ENCODE results near the gene ITGA11. TPM values are rescaled to one million over a fixed set of nuclear protein-coding genes. Genes with fewer than 3 reads are reported as not detected.

ITGA11 gene
- total and polyA plus RNA-seq, 2 donors (not counting 1 experiment from before 2014, with no cell fraction given): not detected

DNA sequence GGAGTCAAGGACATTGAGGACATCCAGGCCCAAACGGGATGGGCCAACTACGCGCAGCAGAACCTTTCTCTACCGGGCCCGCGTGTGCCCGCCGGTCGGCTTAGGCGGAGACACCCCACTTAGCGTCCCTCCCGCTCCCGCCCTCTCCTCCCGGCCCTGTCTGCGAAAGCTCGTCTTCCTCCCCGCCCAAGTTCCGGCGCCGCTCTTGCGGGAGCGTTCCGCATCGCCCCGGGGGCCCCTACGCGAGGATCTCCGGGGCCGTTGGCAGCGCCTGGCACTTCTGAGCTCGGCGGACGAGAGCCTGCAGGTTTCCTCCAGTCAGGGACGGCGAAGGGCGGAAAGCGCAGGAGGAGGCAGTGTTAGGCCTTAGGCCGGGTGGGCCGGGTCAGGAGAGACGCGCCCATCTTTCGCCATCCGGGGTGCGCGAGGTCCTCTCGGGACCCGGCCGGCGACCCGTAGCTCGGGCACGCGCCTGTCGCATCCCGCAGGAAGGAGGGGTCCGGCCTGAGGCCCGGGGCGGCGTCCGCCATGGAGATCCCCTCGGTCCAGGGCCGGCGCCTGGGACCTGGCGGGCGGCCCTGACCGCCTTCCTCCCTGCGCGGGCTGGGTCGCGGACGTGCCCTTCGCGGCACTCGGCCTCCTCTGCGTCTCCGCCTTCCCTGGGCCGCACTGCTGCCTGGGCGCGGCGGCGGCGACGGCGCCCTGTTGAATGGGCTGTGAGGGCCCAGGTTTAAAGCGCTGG, 154.2 kb downstream of the ITGA11 start, which contains the start of gene FEM1B:
FEM1B (plus strand) TSS at position 143 of the 742 bp plus-strand sequence. CDS start 673 bp downstream, outside the sequence.
- Histone ChIP-seq H3K4me3 (ENCODE audit: control extremely low read depth in 1 of 5, extremely low read depth in 1 of 5, insufficient read depth in 1 of 5, low read depth in 2 of 5, low read length in 4 of 5) (peak within 1 kb of the TSS; percentile 77 to 89 (median 79)), H3K4me2 (replicated peaks; ENCODE audit: low read depth, low read length, poor library complexity, severe bottlenecking) (peak within 1 kb of the TSS; percentile 95), H3K9me3 (ENCODE audit: control extremely low read depth in 1 of 3, control insufficient read depth in 2 of 3, insufficient read depth in 1 of 3, low read length in 2 of 3) (no peaks in the 10 kb centered on the region), H4K20me1 (ENCODE audit: control insufficient read depth, insufficient read depth, low read length, poor library complexity, severe bottlenecking) (peaks cover 34% of the 10 kb centered on the region), H3K79me2 (ENCODE audit: control insufficient read depth, insufficient read depth, low read length) (peaks cover 46% of the 10 kb centered on the region), H2AFZ (ENCODE audit: insufficient read depth, low read depth, low read length, poor library complexity, severe bottlenecking) (peak within 1 kb of the TSS; percentile 99), H3K9ac (ENCODE audit: low read length) (peak within 1 kb of the TSS; percentile 96), H3K36me3 (replicated peaks in 1 of 2; ENCODE audit: control extremely low read depth in 1 of 2, control insufficient read depth in 1 of 2, extremely low read depth in 1 of 2, insufficient read depth in 2 of 2, low read length in 1 of 2) (no peaks in the 10 kb centered on the region), H3K4me1 (ENCODE audit: control insufficient read depth in 2 of 2, insufficient read depth in 2 of 2, low read length in 2 of 2) (peaks cover 40% of the 10 kb centered on the region in 2 donors), H3K27ac (ENCODE audit: low read length in 2 of 2) (peak within 1 kb of the TSS; percentile 96), H3K27me3 (replicated peaks in 1 of 4; ENCODE audit: control extremely low read depth in 1 of 4, control insufficient read depth in 3 of 4, insufficient read depth in 4 of 4, low read length in 3 of 4) (no peaks in the 10 kb centered on the region)
- peak within 1 kb of the TSS; percentile 98 for H3K4me3 Mint-ChIP-seq
- CTCF ChIA-PET: interaction anchor here (0.7 to 2.3 kb wide), 8 partner anchors 8 to 1773 kb away, joined by 3 to 14 read pairs (median 4); partner anchors contain the start of genes CLN6, RPL4 and ZWILCH
- H3K27me3 Mint-ChIP-seq: no peaks in the 10 kb centered on the region
- peak; percentile 79 for ATAC-seq (ENCODE audit: low read depth)
- H3K9me3 Mint-ChIP-seq (ENCODE audit: insufficient read depth): no peaks in the 10 kb centered on the region
- H3K4me1 Mint-ChIP-seq: peaks cover 57% of the 10 kb centered on the region
- POLR2A ChIA-PET: interaction anchor here (0.6 to 3.5 kb wide), 13 partner anchors 10 to 1228 kb away, joined by 3 to 26 read pairs (median 4); partner anchors contain the start of genes ANP32A, CLN6 and PIAS1
- H3K27ac Mint-ChIP-seq: peak within 1 kb of the TSS; percentile 98
- DNase-seq: peak; percentile 97
- TF ChIP-seq EZH2 (IDR thresholded peaks at IDR 0.05; ENCODE audit: borderline replicate concordance, insufficient read depth, low read depth, low read length, poor library complexity, severe bottlenecking): no peak
- no peak for TF ChIP-seq CTCF (IDR thresholded peaks at IDR 0.05)
- intact Hi-C loops (cut with micrococcal nuclease): loop anchor here (1.0 to 5.0 kb wide), 8 partner anchors 21 to 735 kb away; partner anchors contain the start of genes CLN6, MAP2K5 and PIAS1
- under 1% methylated on average over 85 of the region's 85 CpGs for WGBS (ENCODE audit: insufficient coverage)
